HepG2 (cell line): ENCODE measurements around the gene IL1B. TPM values are rescaled to one million over a fixed set of nuclear protein-coding genes. Genes with fewer than 3 reads are reported as not detected.

Experiments used
- ATAC-seq: fragments of 200-7000 bp; cut with Tn5 transposase; 3 replicates; pipeline ENCODE4 v1.9.1; 2020; ENCODE audit warnings: mild to moderate bottlenecking, moderate library complexity
- BruUV-seq: library from RNA; stranded (reverse); fragments of 400-500 nt; replicated peaks from 2 replicates; lab custom pipeline; 2021; lab: Mats Ljungman, UMichigan
- CTCF ChIA-PET: fragments of 300-600 bp; formaldehyde crosslinking; extraction: SDS; loops from one replicate; lab custom pipeline; 2021; ENCODE audit warnings: low total read pairs, inconsistent platforms, low intra/inter-chr PET ratio; lab: Yijun Ruan, JAX
- POLR2A ChIA-PET: fragments of 350-600 bp; sonication (Branson Sonifier 250); formaldehyde crosslinking; loops from one replicate; lab custom pipeline; 2020; ENCODE audit warnings: antibody characterized with exemption, inconsistent platforms; lab: Yijun Ruan, JAX
- DNase-seq: peaks from one replicate; pipeline ENCODE4 v3.0.0-alpha.2; 2015; ENCODE audit warnings: low spot score
- FAIRE-seq: peaks from 3 replicates; lab custom pipeline; 2011; peaks lifted over from hg19 to GRCh38; lab: Jason Lieb, UNC
- H2AFZ ChIP-seq: one replicate; pipeline ENCODE4 v1.6.1; 2011; ENCODE audit warnings: low read length, inconsistent platforms
- H3K27ac ChIP-seq: fragments of 300-600 bp; 3 replicates; pipeline ENCODE4 v1.8.0; 2011; ENCODE audit warnings: mixed run types, mild to moderate bottlenecking, mixed read lengths, low read length, inconsistent platforms; ENCODE audit not compliant: insufficient read depth; ENCODE audit errors: extremely low read length
- H3K27me3 ChIP-seq, 2 experiments: fragments of 200-600 bp in 1 of 2; 2 replicates in 1 of 2; 3 replicates in 1 of 2; pipeline versions ENCODE4 v1.6.0 to v1.8.0; 2011; ENCODE audit warnings: low read length in 2 of 2, mild to moderate bottlenecking in 2 of 2, moderate library complexity in 2 of 2, inconsistent platforms in 1 of 2; ENCODE audit not compliant: insufficient read depth in 2 of 2, control insufficient read depth in 1 of 2
- H3K36me3 ChIP-seq, 2 experiments: fragments of 200-600 bp in 1 of 2; replicated peaks in 1 of 2; 2 replicates in 1 of 2; 3 replicates in 1 of 2; pipeline versions ENCODE4 v1.5.1 to v1.8.0; 2011; ENCODE audit warnings: low read length in 2 of 2, inconsistent platforms in 1 of 2; ENCODE audit not compliant: insufficient read depth in 2 of 2, control insufficient read depth in 1 of 2
- H3K4me1 ChIP-seq: 2 replicates; pipeline ENCODE4 v1.5.1; 2012; ENCODE audit warnings: low read length, inconsistent platforms; ENCODE audit not compliant: insufficient read depth
- H3K4me2 ChIP-seq: 2 replicates; pipeline ENCODE4 v1.6.0; 2011; ENCODE audit warnings: low read depth, low read length, inconsistent platforms
- H3K4me3 ChIP-seq, 3 experiments: fragments of 200-600 bp in 1 of 3; sonication (generic), shearing (Covaris generic) in 1 of 3; replicated peaks in 1 of 3; 2 replicates each; pipeline ENCODE4 v1.5.1; 2011 to 2016; ENCODE audit warnings: low read length in 3 of 3, inconsistent platforms in 2 of 3, low read depth in 2 of 3, mild to moderate bottlenecking in 2 of 3, control low read depth in 1 of 3, mixed read lengths in 1 of 3; ENCODE audit not compliant: insufficient read depth in 1 of 3
- H3K79me2 ChIP-seq: one replicate; pipeline ENCODE4 v1.6.1; 2011; ENCODE audit warnings: low read length, inconsistent platforms; ENCODE audit not compliant: insufficient read depth
- H3K9ac ChIP-seq: 2 replicates; pipeline ENCODE4 v1.6.0; 2011; ENCODE audit warnings: mild to moderate bottlenecking, low read depth, low read length, inconsistent platforms; ENCODE audit not compliant: insufficient read depth
- H3K9me3 ChIP-seq: 2 replicates; pipeline ENCODE4 v1.5.1; 2012; ENCODE audit warnings: mild to moderate bottlenecking, low read length
- H4K20me1 ChIP-seq: 2 replicates; pipeline ENCODE4 v1.6.0; 2011; ENCODE audit warnings: inconsistent platforms, mild to moderate bottlenecking, low read length, moderate library complexity; ENCODE audit not compliant: insufficient read depth
- DDIT3 ChIP-seq: sonication (generic); formaldehyde crosslinking; IDR thresholded peaks from 2 replicates; pipeline ENCODE4 v1.4.0; 2020; ENCODE audit warnings: mild to moderate bottlenecking, missing genetic modification reagents
- E2F5 ChIP-seq: sonication (generic); formaldehyde crosslinking; conservative IDR thresholded peaks from 2 replicates; pipeline ENCODE4 v1.4.0; 2020; ENCODE audit warnings: missing genetic modification reagents
- ELF4 ChIP-seq: sonication (generic); formaldehyde crosslinking; IDR thresholded peaks from 2 replicates; pipeline ENCODE4 v1.5.0; 2020; ENCODE audit warnings: missing genetic modification reagents, mild to moderate bottlenecking, moderate library complexity, borderline replicate concordance
- NFKB2 ChIP-seq: sonication (generic); formaldehyde crosslinking; IDR thresholded peaks from 2 replicates; pipeline ENCODE4 v1.4.0; 2020; ENCODE audit warnings: missing genetic modification reagents, borderline replicate concordance
- NR2F2 ChIP-seq: IDR thresholded peaks from 2 replicates; pipeline ENCODE4 v1.6.1; 2012; ENCODE audit warnings: low read depth, inconsistent platforms, borderline replicate concordance
- PHB2 ChIP-seq: fragments of 450-650 bp; IDR thresholded peaks from 2 replicates; pipeline ENCODE4 v1.6.1; 2018; ENCODE audit not compliant: partially characterized antibody
- RAD51 ChIP-seq: fragments of 450-650 bp; IDR thresholded peaks from 2 replicates; pipeline ENCODE4 v1.6.1; 2016; ENCODE audit warnings: borderline replicate concordance
- ZBTB10 ChIP-seq: sonication (generic); formaldehyde crosslinking; IDR thresholded peaks from 2 replicates; pipeline ENCODE4 v1.4.0; 2020; ENCODE audit warnings: missing genetic modification reagents, borderline replicate concordance
- ZNF75D ChIP-seq: sonication (generic); formaldehyde crosslinking; IDR thresholded peaks from 2 replicates; pipeline ENCODE4 v1.8.1; 2023; ENCODE audit warnings: missing genetic modification reagents, mild to moderate bottlenecking, borderline replicate concordance
- WGBS: methylation state at CpG from one replicate; pipeline ENCODE4 v1.1.6; 2017; ENCODE audit warnings: low lambda C conversion rate; 5-methylcytosine and 5-hydroxymethylcytosine counted together
- in situ Hi-C: cut with HindIII; loops from 2 replicates; pipeline ENCODE4 v1.10.0; 2017; ENCODE audit warnings: low pct_unique_long_range_greater_than_20kb; ENCODE audit not compliant: extremely low pct_ligation_motif_present
- intact Hi-C: fragments of 100-400 bp; cut with micrococcal nuclease; formaldehyde crosslinking; loops from one replicate; pipeline ENCODE4 v1.10.0; 2022; ENCODE audit not compliant: unreplicated experiment
- polyA plus RNA-seq, 8 experiments: library from polyadenylated mRNA; depleted of rRNA in 3 of 8; stranded (reverse) in 7 of 8; unstranded in 1 of 8; fragments of >200 nt; fragmentation: Illumina TruSeq in 4 of 8; extraction: Trizol in 4 of 8; gene quantifications; 2 replicates each; pipeline versions ENCODE4 v1.2.1 to v1.2.3, GENCODE V29; 2011 to 2016; ENCODE audit warnings: low read depth in 4 of 8, missing spikeins in 1 of 8, mixed read lengths in 1 of 8; ENCODE audit not compliant: insufficient read depth in 1 of 8
- total RNA-seq, 5 experiments: library from RNA; depleted of rRNA; stranded (reverse); fragments of >200 nt; fragmentation: Illumina TruSeq; extraction: Trizol; gene quantifications; 2 replicates each; pipeline ENCODE4 v1.2.3, GENCODE V29; 2016; ENCODE audit warnings: low read depth in 1 of 5
- TF ChIP-seq, protein P1 (sequence below): sonication (generic); formaldehyde crosslinking; IDR thresholded peaks from 2 replicates; pipeline ENCODE4 v1.5.0; 2020; ENCODE audit warnings: mild to moderate bottlenecking, missing genetic modification reagents

Gene IL1B
- total and polyA plus RNA-seq, 2 of the 13 experiments (the other 11 are each of a cell fraction or from before 2014, with no cell fraction given), result 0.18 TPM; not detected in 1

- ATAC-seq, result no peak
- in situ Hi-C loops, result no loop called here
Observed at GRCh38 chr2:112787729-112788393, 48.7 kb downstream of the IL1B start.

More at GRCh38 chr2:112787729-112788393, 48.7 kb downstream of the IL1B start:
- Histone ChIP-seq H4K20me1 (no peaks in the 10 kb centered on the region), H3K36me3 (no peaks in the 10 kb centered on the region), H3K27ac (no peak overlapping the region), H3K4me3 (no peak overlapping the region), H3K79me2 (no peaks in the 10 kb centered on the region), H3K27me3 (no peaks in the 10 kb centered on the region), H3K9ac (no peak overlapping the region), H3K4me1 (peaks cover 24% of the 10 kb centered on the region), H3K4me2 (no peak overlapping the region), H3K9me3 (no peaks in the 10 kb centered on the region), H2AFZ (no peak overlapping the region)
- intact Hi-C loops, result no loop called here
- TF ChIP-seq ELF4 (CRISPR knock-in tag), result no peak
- TF ChIP-seq RAD51, result no peak
- no peak for TF ChIP-seq NFKB2 (CRISPR knock-in tag)
- TF ChIP-seq ZNF75D (CRISPR knock-in tag), result no peak
- TF ChIP-seq, protein P1, sequence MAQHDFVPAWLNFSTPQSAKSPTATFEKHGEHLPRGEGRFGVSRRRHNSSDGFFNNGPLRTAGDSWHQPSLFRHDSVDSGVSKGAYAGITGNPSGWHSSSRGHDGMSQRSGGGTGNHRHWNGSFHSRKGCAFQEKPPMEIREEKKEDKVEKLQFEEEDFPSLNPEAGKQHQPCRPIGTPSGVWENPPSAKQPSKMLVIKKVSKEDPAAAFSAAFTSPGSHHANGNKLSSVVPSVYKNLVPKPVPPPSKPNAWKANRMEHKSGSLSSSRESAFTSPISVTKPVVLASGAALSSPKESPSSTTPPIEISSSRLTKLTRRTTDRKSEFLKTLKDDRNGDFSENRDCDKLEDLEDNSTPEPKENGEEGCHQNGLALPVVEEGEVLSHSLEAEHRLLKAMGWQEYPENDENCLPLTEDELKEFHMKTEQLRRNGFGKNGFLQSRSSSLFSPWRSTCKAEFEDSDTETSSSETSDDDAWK (CRISPR knock-in tag), result no peak
- TF ChIP-seq PHB2, result no peak
- no peak for TF ChIP-seq ZBTB10
- no peak for TF ChIP-seq DDIT3 (CRISPR knock-in tag)
- TF ChIP-seq NR2F2, result no peak
- TF ChIP-seq E2F5 (CRISPR knock-in tag), result no peak
- DNase-seq (no peak), FAIRE-seq (no peak)
- POLR2A ChIA-PET, result no interaction called here
- no TSS peak for BruUV-seq
- CTCF ChIA-PET, result no interaction called here
- WGBS, result 93% methylated on average over 4 of the region's 4 CpGs
